Effector memory CD8-positive, alpha-beta T cell (primary cell): ENCODE results near the gene CHST3.
"Not testable (repeated sequence)": the region's sequence is repeated elsewhere in the genome, so short reads cannot be mapped to it uniquely, and the experiment has no call there.

Experiments used
- ATAC-seq: fragments of 150-1000 bp; cut with Tn5 transposase; replicated peaks from 2 replicates; pipeline ENCODE4 v1.10.0; 2021; ENCODE audit warnings: mild to moderate bottlenecking, moderate library complexity
- DNase-seq, 3 experiments: peaks; one replicate each; pipeline ENCODE4 v3.0.0; 2021
- H3K27ac Mint-ChIP-seq, 2 donors: one replicate each; pipeline ENCODE4 v1.8.0; 2022; ENCODE audit warnings: mild to moderate bottlenecking in 2 of 2, mixed read lengths in 2 of 2, moderate library complexity in 2 of 2
- H3K27me3 Mint-ChIP-seq, 2 donors: one replicate each; pipeline ENCODE4 v1.8.0; 2022; ENCODE audit warnings: mixed read lengths in 2 of 2
- H3K36me3 Mint-ChIP-seq: one replicate; pipeline ENCODE4 v1.8.0; 2022; ENCODE audit warnings: mild to moderate bottlenecking, moderate library complexity, mixed read lengths; ENCODE audit not compliant: insufficient read depth
- H3K4me1 Mint-ChIP-seq, 2 donors: one replicate each; pipeline ENCODE4 v1.8.0; 2022; ENCODE audit warnings: low read depth in 2 of 2, mixed read lengths in 2 of 2
- H3K4me3 Mint-ChIP-seq, 2 donors: one replicate each; pipeline ENCODE4 v1.8.0; 2022; ENCODE audit warnings: mild to moderate bottlenecking in 2 of 2, mixed read lengths in 2 of 2, moderate library complexity in 2 of 2
- H3K9me3 Mint-ChIP-seq, 2 donors: one replicate each; pipeline ENCODE4 v1.8.0; 2022; ENCODE audit warnings: mixed read lengths in 2 of 2

Gene CHST3

DNA sequence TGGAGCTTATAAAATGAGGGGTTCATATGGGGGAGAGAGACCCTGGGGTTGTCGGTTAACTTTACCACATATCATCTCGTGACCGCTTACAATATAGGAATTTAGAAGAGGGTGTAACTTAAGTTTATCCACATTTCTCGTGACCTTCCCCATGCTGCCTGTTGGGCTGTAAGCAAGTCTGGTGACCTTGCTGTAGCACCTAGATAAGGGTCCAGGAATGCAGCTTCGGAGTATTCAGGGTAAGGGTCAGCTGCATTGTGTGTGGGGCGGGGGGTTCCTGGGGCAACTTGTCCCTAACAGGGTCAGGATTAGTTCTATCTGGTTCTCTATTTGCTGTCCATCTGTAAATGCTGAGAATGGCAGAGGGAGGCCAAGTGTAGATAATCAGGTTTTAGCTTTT is 1.3 kb upstream of the CHST3 start:
- H3K4me3 Mint-ChIP-seq = peak overlapping the region in 1 of 2 donors; percentile 40
- H3K27me3 Mint-ChIP-seq = peaks cover 58 to 73% of the 10 kb centered on the region in 2 donors
- peaks cover 0 to 4% of the 10 kb centered on the region in 2 donors for H3K4me1 Mint-ChIP-seq
- peaks cover 4% of the 10 kb centered on the region for H3K36me3 Mint-ChIP-seq
- ATAC-seq = no peak
- no peak overlapping the region for H3K27ac Mint-ChIP-seq
- DNase-seq = no peak
- H3K9me3 Mint-ChIP-seq = no peaks in the 10 kb centered on the region

DNA sequence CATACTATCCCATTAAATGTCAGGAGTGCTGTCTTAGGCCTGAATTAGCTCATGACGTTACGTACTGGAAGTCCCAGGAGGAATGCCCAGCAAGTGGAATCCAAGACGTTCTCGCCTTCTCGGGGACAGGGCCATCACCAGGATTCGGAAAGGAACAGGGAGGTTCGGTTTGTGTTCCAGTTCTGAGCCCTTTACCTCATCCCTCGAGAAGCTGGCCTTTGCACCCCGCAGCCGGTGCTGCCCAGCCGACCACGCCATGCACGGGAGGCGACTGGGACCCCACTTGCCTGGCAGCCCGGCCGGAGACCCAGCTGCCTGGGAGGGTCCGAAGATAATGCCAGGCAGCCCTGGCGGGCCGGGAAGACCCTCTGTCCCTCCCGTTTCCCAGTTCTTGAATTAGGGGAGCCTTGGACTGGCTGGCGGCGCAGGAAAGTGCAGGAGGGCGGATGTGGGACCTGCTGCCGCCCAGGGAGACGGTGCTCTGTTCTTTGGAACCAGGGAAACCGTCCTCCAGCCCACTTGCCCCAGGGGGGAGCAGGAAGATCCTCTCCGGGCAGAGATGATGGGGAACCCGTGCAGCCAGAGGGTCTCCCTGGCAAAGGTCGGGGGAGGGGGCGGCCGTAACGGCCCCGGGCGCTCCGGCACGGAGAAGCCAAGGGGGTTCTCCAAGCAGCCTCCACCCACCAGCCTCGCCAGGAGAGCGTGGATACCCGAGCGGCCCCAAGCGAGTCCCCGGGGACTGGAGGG is 671 bp upstream of the CHST3 start:
- no peak for ATAC-seq
- H3K4me1 Mint-ChIP-seq = peaks cover 0 to 4% of the 10 kb centered on the region in 2 donors
- no peaks in the 10 kb centered on the region for H3K9me3 Mint-ChIP-seq
- H3K4me3 Mint-ChIP-seq = peak overlapping the region in 1 of 2 donors; percentile 40
- peaks cover 4% of the 10 kb centered on the region for H3K36me3 Mint-ChIP-seq
- no peak for DNase-seq
- H3K27me3 Mint-ChIP-seq = peaks cover 64 to 80% of the 10 kb centered on the region in 2 donors
- H3K27ac Mint-ChIP-seq = no peak overlapping the region

DNA sequence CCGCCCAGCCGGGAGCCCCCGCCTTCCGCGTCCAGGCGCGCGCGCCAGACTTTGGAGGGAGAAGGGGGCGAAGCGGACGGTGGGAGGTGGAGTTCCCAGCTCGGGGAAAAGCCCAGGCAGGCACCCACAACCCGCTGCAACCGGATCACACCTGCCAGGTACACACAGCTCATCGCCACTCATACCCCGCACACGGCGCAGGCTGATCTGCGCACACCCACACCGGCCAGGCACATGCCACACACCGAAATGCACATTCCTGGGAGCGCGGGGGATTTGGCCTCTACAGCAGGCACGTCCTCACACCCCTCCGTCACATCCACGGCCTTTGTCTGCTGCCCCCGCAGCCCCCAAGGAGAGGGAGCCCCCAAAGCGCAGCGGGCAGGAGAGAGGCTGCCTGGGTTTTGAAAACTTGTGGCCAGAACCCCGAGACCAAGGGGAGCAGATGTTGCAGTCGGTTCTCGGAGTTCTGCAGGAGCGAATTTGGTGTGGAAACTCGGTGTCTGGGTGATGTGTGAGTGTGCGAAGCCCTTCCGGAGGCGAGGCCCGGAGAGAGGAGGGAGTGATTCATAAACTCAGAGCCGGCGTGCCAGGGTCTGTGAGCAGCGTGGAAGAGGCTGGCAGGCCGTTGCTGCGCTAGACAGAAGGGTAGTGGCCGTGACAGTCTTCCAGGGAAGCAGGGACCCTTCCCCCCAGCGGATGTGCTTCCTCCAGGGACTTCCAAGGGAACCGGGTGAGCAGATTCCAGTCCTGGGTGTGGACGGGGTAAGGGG is 734 bp downstream of the CHST3 start:
- no peak for DNase-seq

DNA sequence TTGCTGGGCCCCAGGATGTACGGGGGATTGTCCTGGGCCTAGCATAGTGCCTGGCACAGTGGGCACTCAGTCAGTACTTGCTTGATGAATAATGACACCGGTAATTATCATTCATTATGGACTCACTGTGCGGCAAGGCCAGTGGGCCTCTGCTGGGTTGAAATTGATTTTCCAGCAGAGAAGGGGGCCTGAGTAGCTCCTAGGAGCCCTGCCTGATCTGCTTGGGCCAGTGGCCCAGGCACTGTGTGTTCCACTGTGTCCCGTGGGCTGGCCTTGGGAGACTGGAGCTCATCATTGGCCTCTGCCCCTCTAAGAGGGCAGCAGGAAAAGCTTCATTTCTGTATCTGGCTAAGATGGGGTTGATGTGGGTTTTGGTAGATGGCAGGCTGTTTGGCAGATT is 1.4 kb downstream of the CHST3 start:
- ATAC-seq (no peak), DNase-seq (no peak)
- no peaks in the 10 kb centered on the region for H3K36me3 Mint-ChIP-seq
- H3K27me3 Mint-ChIP-seq = peaks cover 60 to 85% of the 10 kb centered on the region in 2 donors
- H3K4me3 Mint-ChIP-seq = no peak overlapping the region
- H3K4me1 Mint-ChIP-seq = peaks cover 0 to 4% of the 10 kb centered on the region in 2 donors
- H3K27ac Mint-ChIP-seq = no peak overlapping the region
- H3K9me3 Mint-ChIP-seq = no peaks in the 10 kb centered on the region

More for the DNA sequence above, 734 bp downstream of the CHST3 start:
- no peaks in the 10 kb centered on the region for H3K9me3 Mint-ChIP-seq
- no peaks in the 10 kb centered on the region for H3K36me3 Mint-ChIP-seq
- no peak for ATAC-seq
- H3K27me3 Mint-ChIP-seq = peaks cover 60 to 82% of the 10 kb centered on the region in 2 donors
- H3K4me1 Mint-ChIP-seq = peaks cover 0 to 4% of the 10 kb centered on the region in 2 donors
- H3K27ac Mint-ChIP-seq = no peak overlapping the region
- H3K4me3 Mint-ChIP-seq = peak overlapping the region in 1 of 2 donors; percentile 18

DNA sequence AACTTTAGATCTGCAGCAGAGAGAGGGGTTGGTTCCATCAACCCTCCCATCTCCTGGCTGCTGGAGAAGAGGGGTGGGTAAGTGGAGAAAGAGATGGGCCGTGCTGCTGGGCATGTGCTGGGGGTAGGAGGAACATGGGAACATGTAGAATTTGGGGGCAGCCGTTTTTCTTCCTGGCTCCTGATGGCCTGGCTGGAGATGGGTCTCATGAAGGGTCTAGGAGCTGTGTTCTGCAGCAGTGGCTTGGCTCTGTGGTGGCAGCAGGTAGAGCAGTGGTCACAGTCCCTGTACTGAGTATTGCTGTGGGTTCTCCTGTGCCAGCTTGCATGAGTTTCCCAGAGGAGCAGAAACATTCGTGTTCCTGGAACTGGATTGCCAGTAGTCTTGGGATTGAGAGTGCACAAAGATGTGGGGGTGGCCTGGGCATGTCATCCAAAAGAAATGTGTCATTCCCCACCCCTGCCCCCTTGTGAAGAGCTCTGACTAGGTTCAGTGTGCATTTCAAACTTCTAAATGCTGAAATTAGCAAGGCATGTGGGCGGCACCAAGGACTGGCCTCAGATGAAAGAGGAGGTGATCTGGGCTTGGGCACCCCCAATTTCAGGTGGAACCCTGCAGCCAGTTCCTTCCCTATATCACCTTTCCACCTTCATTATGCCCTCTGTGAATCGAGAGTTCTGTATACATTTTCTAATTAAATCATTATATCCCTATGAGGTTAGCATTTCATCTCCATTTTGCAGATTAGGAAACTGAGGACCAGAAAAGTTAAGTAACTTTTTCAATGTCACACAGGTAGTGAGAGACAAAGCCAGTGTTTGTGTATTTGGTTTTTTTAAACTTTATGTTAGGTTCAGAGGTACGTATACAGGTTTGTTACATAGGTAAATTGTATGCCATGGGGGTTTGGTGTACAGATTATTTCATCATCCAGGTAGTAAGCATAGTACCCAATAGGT is 2.1 kb downstream of the CHST3 start:
- H3K9me3 Mint-ChIP-seq = no peaks in the 10 kb centered on the region
- no peak overlapping the region for H3K27ac Mint-ChIP-seq
- no peak overlapping the region for H3K4me3 Mint-ChIP-seq
- ATAC-seq (no peak), DNase-seq (no peak)
- peaks cover 0 to 4% of the 10 kb centered on the region in 2 donors for H3K4me1 Mint-ChIP-seq
- H3K27me3 Mint-ChIP-seq = peaks cover 56 to 88% of the 10 kb centered on the region in 2 donors
- no peaks in the 10 kb centered on the region for H3K36me3 Mint-ChIP-seq

DNA sequence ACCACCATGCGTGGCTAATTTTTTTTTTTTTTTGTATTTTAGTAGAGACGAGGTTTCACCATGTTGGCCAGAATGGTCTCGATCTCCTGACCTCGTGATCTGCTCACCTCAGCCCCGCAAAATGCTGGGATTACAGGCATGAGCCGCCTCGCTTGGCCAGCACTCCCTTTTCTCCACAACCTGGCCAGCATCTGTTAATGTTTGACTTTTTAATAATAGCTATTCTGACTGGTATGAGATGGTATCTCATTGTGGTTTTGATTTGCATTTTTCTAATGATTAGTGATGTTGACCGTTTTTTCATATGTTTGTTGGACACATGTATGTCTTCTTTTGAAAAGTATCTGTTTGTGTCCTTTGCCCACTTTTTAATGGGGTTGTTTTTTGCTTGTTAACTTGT is 3.8 kb downstream of the CHST3 start:
- H3K36me3 Mint-ChIP-seq, H3K27ac Mint-ChIP-seq, ATAC-seq, H3K4me3 Mint-ChIP-seq, DNase-seq, H3K9me3 Mint-ChIP-seq, H3K4me1 Mint-ChIP-seq: not testable (repeated sequence)
- peaks cover 48 to 88% of the 10 kb centered on the region in 2 donors for H3K27me3 Mint-ChIP-seq

DNA sequence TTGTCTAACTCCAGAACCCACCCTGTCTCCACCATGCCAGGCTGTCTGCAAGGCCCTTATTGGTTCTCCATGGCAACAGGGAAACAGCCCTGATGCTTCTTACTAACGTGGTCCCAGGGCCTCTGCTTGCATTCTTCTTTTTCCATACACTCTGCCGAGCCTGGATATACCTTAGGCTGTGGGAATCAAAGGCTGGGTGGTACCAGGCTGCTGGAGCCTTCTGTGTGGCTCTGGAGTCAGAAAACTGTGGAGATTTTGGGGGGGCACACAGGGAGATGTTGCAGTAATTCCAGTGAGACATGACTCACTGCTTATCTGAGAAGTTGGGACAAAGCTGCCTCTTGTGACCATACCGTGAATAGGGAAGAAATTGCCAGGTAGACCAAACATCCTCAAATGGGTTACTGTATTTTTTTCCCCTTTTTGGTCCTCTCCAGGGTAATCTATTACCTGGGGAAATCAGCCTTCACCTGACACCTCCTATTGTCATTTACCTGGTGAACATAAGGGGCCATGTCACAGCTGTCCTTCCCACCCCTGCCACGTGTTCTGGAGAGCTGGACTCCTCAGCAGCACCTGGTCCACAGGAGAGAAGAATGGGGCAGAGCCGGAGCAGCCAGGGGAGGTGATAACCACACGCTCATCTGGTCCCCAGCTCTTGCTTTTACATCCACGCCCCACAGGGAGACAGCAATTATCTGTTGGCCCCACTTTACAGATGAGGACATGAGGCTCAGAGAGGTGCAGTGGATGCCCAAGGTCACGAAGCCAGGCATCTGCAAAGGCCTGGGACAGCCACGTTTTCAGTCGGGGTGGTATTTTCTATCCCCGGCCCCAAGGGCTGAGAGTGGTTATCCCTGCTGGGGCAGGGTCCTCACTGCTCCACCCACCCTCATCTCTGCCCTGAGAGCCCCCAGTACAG is 4.6 kb downstream of the CHST3 start:
- H3K4me3 Mint-ChIP-seq = no peak overlapping the region
- ATAC-seq = no peak
- H3K36me3 Mint-ChIP-seq = peaks cover 3% of the 10 kb centered on the region
- DNase-seq = no peak
- peaks cover 0 to 5% of the 10 kb centered on the region in 2 donors for H3K4me1 Mint-ChIP-seq
- no peaks in the 10 kb centered on the region for H3K9me3 Mint-ChIP-seq
- H3K27ac Mint-ChIP-seq = no peak overlapping the region
- peaks cover 48 to 89% of the 10 kb centered on the region in 2 donors for H3K27me3 Mint-ChIP-seq

DNA sequence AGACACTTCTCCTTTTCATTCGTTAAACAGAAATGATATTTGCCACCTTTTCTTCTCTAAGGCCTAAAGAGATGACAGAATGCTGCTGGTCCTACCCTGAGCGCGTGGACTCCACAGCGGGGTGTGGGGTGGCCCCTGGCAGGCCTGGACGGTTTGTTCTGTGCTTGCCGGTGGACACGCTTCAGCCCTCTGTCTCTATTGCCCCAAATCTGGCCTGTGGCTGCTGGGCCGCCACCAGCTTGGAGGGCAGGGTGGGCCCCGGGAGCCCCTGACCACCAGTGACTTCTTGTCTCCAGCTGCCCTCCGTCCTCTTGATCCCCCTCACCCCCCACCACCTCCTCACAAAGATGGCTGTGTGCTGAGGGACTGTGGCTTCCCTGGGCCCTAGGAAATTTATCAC is 5.7 kb downstream of the CHST3 start:
- H3K4me3 Mint-ChIP-seq = no peak overlapping the region
- peaks cover 52 to 96% of the 10 kb centered on the region in 2 donors for H3K27me3 Mint-ChIP-seq
- peaks cover 0 to 4% of the 10 kb centered on the region in 2 donors for H3K4me1 Mint-ChIP-seq
- no peak for ATAC-seq
- no peak overlapping the region for H3K27ac Mint-ChIP-seq
- DNase-seq = no peak
- H3K9me3 Mint-ChIP-seq = no peaks in the 10 kb centered on the region
- H3K36me3 Mint-ChIP-seq = peaks cover 3% of the 10 kb centered on the region

DNA sequence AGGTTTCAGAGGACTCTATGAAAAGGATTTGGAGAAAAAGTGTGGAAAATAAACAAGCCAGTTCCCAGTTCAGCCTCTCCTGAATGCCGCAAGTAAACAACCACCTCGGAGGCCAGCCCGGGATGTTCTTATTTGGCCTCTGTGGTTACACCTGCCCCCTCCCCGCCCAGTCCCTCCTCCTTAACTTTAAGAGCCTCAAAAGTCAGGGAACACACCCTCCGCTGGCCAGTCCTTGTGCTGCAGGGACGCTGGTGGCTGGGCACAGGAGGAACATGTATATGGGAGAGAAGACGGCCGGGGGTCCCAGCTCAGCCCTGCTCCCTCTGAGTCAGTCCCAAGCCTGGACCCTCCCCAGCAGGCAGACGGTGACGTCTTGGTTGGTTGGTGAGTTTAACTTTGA is 6.1 kb downstream of the CHST3 start:
- Mint-ChIP-seq H3K36me3 (peaks cover 3% of the 10 kb centered on the region), H3K4me3 (no peak overlapping the region), H3K27me3 (peaks cover 48 to 93% of the 10 kb centered on the region in 2 donors), H3K4me1 (peaks cover 0 to 3% of the 10 kb centered on the region in 2 donors), H3K27ac (no peak overlapping the region), H3K9me3 (no peaks in the 10 kb centered on the region)
- ATAC-seq (no peak), DNase-seq (no peak)

DNA sequence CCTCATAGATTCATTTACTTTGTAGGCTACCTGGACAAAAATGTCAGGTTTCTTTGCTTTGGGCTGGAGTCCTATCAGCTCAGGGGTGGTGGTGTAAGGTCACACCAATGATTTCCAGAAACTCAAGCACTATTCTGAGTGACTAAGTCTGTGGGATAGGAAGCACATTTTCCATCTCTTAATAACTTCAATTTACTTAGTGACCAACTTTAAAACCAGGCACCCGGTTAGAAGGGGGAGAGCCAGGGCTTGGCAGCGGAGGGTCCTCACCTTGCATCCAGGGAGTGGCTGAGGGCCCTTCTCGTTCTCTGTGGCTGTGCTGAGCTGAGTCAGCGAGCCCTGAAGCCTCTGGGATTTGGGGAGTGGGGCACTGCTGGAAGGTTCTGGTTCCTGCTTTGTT is 6.7 kb downstream of the CHST3 start:
- Mint-ChIP-seq H3K36me3 (peaks cover 3% of the 10 kb centered on the region), H3K4me3 (no peak overlapping the region), H3K9me3 (no peaks in the 10 kb centered on the region), H3K27ac (no peak overlapping the region), H3K4me1 (peaks cover 0 to 3% of the 10 kb centered on the region in 2 donors), H3K27me3 (peaks cover 42 to 88% of the 10 kb centered on the region in 2 donors)
- ATAC-seq = no peak
- no peak for DNase-seq

DNA sequence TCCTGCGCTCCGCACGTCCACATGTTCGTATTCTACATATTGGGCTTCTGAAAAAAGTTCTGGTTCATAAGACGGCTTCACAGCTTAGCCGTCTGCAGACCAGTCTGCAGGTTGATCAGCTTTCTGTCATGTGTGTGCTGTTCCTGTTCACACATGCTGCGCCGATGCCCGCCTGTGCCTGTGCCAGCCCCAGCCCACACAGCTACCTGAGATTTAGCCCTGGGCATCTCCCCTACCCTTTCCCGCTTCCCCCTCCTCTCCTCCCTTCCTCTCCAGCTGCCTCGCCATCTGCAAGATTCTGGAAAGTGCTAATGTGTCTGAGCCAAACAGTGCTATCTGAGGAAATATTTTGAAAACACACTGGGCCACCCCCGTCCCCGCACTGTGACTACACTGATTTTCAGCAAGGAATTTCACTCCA is 7.1 kb downstream of the CHST3 start:
- ATAC-seq = no peak
- Mint-ChIP-seq H3K9me3 (no peaks in the 10 kb centered on the region), H3K27ac (no peak overlapping the region), H3K4me3 (no peak overlapping the region), H3K36me3 (peaks cover 3% of the 10 kb centered on the region), H3K27me3 (peaks cover 39 to 83% of the 10 kb centered on the region in 2 donors), H3K4me1 (peaks cover 0 to 2% of the 10 kb centered on the region in 2 donors)
- DNase-seq = no peak

DNA sequence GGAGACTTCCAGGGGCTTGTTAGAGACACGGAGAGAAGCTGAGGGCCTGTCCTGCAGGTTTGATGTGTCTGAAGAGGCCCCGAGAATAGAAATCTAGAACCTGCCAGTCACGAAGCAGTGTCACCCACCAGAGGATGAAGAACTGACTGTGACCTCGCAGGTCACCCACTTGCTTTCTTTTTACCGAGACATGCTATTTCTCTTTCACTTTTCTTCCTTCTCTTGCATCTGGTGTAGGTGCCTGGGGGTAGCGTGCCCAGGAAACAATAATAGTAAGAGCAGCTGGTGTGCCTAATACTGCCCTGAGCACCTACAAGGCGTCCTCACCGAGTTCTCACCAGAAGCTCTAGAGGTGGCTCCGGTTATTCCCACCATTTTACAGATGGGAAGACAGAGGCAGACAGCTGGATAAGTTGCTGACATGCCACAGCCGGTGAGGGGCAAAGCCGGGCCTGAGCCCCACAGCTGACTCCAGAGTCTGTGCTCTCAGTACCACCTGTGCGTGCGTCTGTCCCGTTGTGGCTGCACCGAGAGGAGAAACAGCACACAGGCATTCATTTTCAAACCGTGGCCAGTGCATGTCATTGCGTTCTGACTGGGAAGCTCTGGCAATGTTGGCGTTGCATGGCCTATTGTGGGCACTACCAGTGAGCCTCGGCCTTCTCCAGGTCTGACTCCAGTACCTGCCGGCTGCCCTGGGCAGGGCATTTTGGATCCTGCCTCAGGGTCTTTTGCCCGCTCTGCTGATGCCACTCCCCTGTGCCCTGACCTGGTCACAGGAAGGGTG is 7.8 kb downstream of the CHST3 start:
- ATAC-seq = no peak
- H3K4me3 Mint-ChIP-seq = no peak overlapping the region
- peaks cover 38 to 77% of the 10 kb centered on the region in 2 donors for H3K27me3 Mint-ChIP-seq
- no peak overlapping the region for H3K27ac Mint-ChIP-seq
- peaks cover 0 to 2% of the 10 kb centered on the region in 2 donors for H3K4me1 Mint-ChIP-seq
- H3K36me3 Mint-ChIP-seq = peaks cover 3% of the 10 kb centered on the region
- no peak for DNase-seq
- no peaks in the 10 kb centered on the region for H3K9me3 Mint-ChIP-seq
